BE2C (cell line): ENCODE results near the gene TMPRSS9.

ENCODE experiments used
- DNase-seq: peaks from one replicate; pipeline ENCODE4 v3.0.0-alpha.2; 2020
- H3K27me3 ChIP-seq: fragments of 250-450 bp; sonication (Bioruptor Pico); 2 replicates; pipeline ENCODE4 v1.5.1; 2020; ENCODE audit warnings: mild to moderate bottlenecking
- H3K36me3 ChIP-seq: fragments of 250-450 bp; sonication (Bioruptor Pico); 2 replicates; pipeline ENCODE4 v1.5.1; 2020; ENCODE audit warnings: mild to moderate bottlenecking
- H3K4me1 ChIP-seq: fragments of 250-450 bp; sonication (Bioruptor Pico); 2 replicates; pipeline ENCODE4 v1.5.1; 2020
- H3K4me3 ChIP-seq: 2 replicates; pipeline ENCODE4 v1.5.1; 2011; ENCODE audit warnings: low read depth, low read length
- H3K9me3 ChIP-seq: fragments of 250-450 bp; sonication (Bioruptor Pico); 2 replicates; pipeline ENCODE4 v1.5.1; 2020
- TF ChIP-seq, protein P1 (sequence below): IDR thresholded peaks from 2 replicates; pipeline ENCODE4 v1.5.1; 2012; ENCODE audit warnings: mild to moderate bottlenecking, low read depth, low read length

TMPRSS9 gene

DNA sequence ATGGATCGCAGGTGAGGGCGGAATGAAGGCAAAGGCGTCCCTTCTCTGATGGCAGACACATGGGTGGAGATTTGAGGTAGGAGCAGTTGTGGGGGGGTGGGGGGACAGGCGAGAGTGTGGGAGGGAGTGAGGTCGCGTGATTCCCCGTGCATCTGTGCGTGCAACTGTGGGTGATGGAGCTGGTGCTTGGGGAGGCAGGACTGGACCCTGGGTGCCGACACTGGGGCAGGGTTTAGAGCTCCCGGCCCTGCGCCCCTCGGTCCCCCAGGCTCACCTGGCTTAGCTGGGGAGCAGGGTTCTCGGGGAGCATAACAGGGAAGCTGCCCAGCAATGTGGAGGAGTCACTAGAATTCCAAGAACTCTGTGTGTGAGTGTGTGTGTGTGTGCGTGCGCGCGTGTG is 3.4 kb downstream of the TMPRSS9 start:
- DNase-seq = no peak
- no peak overlapping the region for H3K4me3 ChIP-seq
- TF ChIP-seq, protein P1, sequence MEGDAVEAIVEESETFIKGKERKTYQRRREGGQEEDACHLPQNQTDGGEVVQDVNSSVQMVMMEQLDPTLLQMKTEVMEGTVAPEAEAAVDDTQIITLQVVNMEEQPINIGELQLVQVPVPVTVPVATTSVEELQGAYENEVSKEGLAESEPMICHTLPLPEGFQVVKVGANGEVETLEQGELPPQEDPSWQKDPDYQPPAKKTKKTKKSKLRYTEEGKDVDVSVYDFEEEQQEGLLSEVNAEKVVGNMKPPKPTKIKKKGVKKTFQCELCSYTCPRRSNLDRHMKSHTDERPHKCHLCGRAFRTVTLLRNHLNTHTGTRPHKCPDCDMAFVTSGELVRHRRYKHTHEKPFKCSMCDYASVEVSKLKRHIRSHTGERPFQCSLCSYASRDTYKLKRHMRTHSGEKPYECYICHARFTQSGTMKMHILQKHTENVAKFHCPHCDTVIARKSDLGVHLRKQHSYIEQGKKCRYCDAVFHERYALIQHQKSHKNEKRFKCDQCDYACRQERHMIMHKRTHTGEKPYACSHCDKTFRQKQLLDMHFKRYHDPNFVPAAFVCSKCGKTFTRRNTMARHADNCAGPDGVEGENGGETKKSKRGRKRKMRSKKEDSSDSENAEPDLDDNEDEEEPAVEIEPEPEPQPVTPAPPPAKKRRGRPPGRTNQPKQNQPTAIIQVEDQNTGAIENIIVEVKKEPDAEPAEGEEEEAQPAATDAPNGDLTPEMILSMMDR = no peak
- H3K36me3 ChIP-seq = no peaks in the 10 kb centered on the region
- no peaks in the 10 kb centered on the region for H3K4me1 ChIP-seq
- peaks cover 28% of the 10 kb centered on the region for H3K27me3 ChIP-seq
- no peaks in the 10 kb centered on the region for H3K9me3 ChIP-seq

DNA sequence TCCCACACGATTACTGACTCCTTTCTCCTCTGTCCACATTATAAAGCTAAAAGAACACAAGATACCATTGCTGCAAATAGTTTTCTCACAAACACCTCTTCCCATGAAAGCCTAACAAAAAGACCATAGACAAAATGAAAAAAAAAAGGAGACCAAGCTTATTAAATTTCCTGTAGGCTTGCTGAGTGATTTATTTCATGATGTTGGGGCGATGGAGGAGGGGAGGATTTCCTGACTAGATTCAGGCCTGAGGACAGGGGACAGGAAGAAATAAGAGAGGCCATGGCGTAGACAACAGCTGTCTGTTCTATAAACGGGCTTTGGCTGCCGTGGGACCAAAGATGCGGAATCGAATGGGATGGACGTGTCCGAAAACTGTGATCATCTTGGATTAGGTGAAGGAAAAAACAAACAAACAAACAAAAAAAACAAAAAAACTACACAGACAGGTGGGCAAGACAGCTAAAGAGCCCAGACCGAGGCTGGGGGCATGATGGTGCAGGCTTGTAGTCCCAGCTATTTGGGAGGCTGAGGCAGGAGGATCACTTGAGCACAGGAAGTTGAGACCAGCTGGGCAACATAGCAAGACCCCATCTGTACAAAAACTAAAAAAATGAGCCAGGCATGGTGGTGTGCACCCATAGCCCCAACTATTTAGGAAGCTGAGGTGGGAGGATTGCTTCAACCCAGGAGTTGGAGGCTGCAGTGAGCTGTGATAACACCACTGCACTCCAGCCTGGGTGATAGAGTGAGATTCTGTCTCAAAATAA is 5.3 kb downstream of the TMPRSS9 start:
- H3K4me1 ChIP-seq = no peaks in the 10 kb centered on the region
- TF ChIP-seq, protein P1 = no peak
- H3K27me3 ChIP-seq = peaks cover 9% of the 10 kb centered on the region
- DNase-seq = no peak
- no peaks in the 10 kb centered on the region for H3K36me3 ChIP-seq
- no peaks in the 10 kb centered on the region for H3K9me3 ChIP-seq
- no peak overlapping the region for H3K4me3 ChIP-seq

DNA sequence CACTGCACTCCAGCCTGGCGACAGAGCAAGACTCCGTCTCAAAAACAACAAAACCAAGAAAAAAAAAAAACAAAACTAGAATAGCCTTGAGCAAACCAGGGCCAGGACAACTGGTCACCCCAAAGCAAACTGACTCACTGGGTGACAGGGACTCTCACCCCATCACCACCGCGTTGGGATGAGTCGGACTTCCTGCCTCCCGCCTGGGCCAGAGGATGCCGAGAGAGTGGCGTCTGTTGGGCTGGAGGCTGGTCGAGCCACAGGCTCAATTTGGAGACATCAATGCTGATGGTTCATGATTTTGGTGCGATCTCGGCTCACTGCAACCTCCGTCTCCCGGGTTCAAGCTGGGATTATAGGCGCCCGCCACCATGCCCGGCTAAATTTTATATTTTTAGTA is 11.6 kb downstream of the TMPRSS9 start:
- TF ChIP-seq, protein P1 = no peak
- H3K9me3 ChIP-seq = 0 out of 2 replicates have a peak, but pooled peaks cover 6% of the 10 kb centered on the region
- H3K4me3 ChIP-seq = no peak overlapping the region
- H3K27me3 ChIP-seq = no peaks in the 10 kb centered on the region
- DNase-seq = no peak
- H3K4me1 ChIP-seq = no peaks in the 10 kb centered on the region; the same call in 1 of the 2 replicates
- H3K36me3 ChIP-seq = no peaks in the 10 kb centered on the region

DNA sequence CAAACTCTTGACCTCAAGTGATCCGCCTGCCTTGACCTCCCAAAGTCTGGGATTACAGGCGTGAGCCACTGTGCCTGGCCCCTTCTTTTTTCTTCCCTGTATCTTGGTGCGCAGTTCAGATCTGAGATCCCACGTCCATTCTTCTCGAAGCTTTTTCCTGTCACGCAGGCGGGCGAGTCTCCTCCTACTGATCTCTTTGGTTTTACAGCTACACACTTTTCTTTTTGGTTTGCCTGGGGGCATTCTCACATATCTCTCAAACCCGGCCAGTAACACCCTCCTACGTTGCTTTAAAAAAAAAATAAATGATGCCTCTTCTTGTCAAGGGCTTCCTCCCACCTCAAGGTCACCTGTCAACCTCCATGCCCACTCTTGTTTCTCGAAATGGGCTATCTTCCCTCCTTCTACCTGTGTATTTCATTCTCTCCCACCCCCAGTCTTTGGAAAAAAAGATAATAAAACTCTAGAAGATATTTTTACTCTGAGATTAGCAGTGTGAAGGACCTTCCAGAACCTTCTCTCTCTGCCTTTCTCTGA is 12.1 kb downstream of the TMPRSS9 start:
- no peaks in the 10 kb centered on the region for H3K36me3 ChIP-seq
- H3K4me3 ChIP-seq = no peak overlapping the region
- H3K4me1 ChIP-seq = no peaks in the 10 kb centered on the region; the same call in 1 of the 2 replicates
- H3K27me3 ChIP-seq = no peaks in the 10 kb centered on the region
- DNase-seq = no peak
- H3K9me3 ChIP-seq = 0 out of 2 replicates have a peak, but pooled peaks cover 6% of the 10 kb centered on the region
- TF ChIP-seq, protein P1 = no peak

DNA sequence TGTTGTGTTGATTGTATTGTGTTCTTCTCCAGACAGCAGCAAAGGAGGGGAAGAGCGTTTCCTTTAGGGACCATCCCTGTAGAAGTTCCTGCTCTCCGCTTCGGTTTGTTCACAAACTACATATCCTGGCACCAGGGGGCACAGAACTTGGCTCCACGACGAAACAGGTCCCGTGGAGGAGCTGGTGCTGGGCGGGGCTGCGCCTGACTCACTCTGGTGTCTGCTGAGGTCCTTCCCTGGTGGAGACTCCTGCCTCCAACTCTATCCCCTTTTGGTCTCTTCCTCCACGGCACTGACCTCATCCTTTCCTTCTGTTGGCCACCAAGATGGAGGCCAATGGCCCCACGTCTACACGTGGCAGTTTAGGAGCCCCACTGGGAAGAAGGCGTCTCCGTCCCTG is 14.7 kb downstream of the TMPRSS9 start:
- DNase-seq = no peak
- Histone ChIP-seq H3K4me1 (no peaks in the 10 kb centered on the region; the same call in 1 of the 2 replicates), H3K4me3 (no peak overlapping the region), H3K9me3 (peaks cover 10% of the 10 kb centered on the region; the same call in 1 of the 2 replicates), H3K36me3 (no peaks in the 10 kb centered on the region), H3K27me3 (no peaks in the 10 kb centered on the region)
- TF ChIP-seq, protein P1 = no peak
